Lung (tissue), 12 donors: ENCODE results near the gene IQCH. TPM values are rescaled to one million over a fixed set of nuclear protein-coding genes. Genes with fewer than 3 reads are reported as not detected.

ENCODE experiments used
- ATAC-seq: fragments of 200-7000 bp; cut with Tn5 transposase; one replicate; pipeline ENCODE4 v1.9.1; 2020; ENCODE audit warnings: moderate number of reproducible peaks; ENCODE audit not compliant: insufficient read depth, low FRiP score
- DNase-seq, 3 donors: peaks; one replicate each; pipeline ENCODE4 v3.0.0-alpha.2; 2013 to 2017
- H3K27ac ChIP-seq, 2 donors: one replicate each; pipeline ENCODE4 v1.5.1; 2013; ENCODE audit warnings: mild to moderate bottlenecking in 2 of 2, moderate library complexity in 2 of 2, control low read depth in 1 of 2, inconsistent platforms in 1 of 2, low read depth in 1 of 2, low read length in 1 of 2
- H3K27me3 ChIP-seq, 3 donors: one replicate each; pipeline ENCODE4 v1.5.1; 2013; ENCODE audit warnings: low read length in 2 of 3; ENCODE audit not compliant: control insufficient read depth in 3 of 3, insufficient read depth in 3 of 3
- H3K36me3 ChIP-seq, 4 donors: one replicate each; pipeline ENCODE4 v1.5.1; 2013; ENCODE audit warnings: low read length in 4 of 4, mild to moderate bottlenecking in 1 of 4, moderate library complexity in 1 of 4; ENCODE audit not compliant: control insufficient read depth in 4 of 4, insufficient read depth in 4 of 4
- H3K4me1 ChIP-seq, 5 donors: one replicate each; pipeline ENCODE4 v1.5.1; 2013; ENCODE audit warnings: low read length in 5 of 5, mild to moderate bottlenecking in 2 of 5, moderate library complexity in 1 of 5; ENCODE audit not compliant: control insufficient read depth in 5 of 5, insufficient read depth in 5 of 5
- H3K4me3 ChIP-seq: one replicate; pipeline ENCODE4 v1.5.1; 2013; ENCODE audit warnings: mild to moderate bottlenecking, control low read depth, moderate library complexity
- H3K9ac ChIP-seq, 2 donors: one replicate each; pipeline ENCODE4 v1.5.1; 2013; ENCODE audit warnings: low read length in 2 of 2, control low read depth in 1 of 2; ENCODE audit not compliant: insufficient read depth in 1 of 2
- H3K9me3 ChIP-seq, 4 donors: one replicate each; pipeline ENCODE4 v1.5.1; 2013; ENCODE audit warnings: low read length in 3 of 4, mild to moderate bottlenecking in 1 of 4, moderate library complexity in 1 of 4; ENCODE audit not compliant: control insufficient read depth in 4 of 4, insufficient read depth in 3 of 4
- CTCF ChIP-seq: IDR thresholded peaks from 2 replicates; pipeline ENCODE4 v1.5.1; 2012; ENCODE audit warnings: mild to moderate bottlenecking; ENCODE audit errors: control extremely low read depth, extremely low read depth
- WGBS, 2 donors: extraction: QIAGEN DNeasy Blood & Tissue Kit; methylation state at CpG; one replicate each; pipeline ENCODE4 v1.1.7; 2013; 5-methylcytosine and 5-hydroxymethylcytosine counted together
- polyA plus RNA-seq, 2 donors: library from polyadenylated mRNA; stranded (reverse); fragments of 200-250 nt; gene quantifications; one replicate each; pipeline ENCODE4 v1.2.1, GENCODE V29; 2013
- total RNA-seq, 2 donors: library from RNA; depleted of rRNA in 1 of 2; stranded (reverse); fragments of >200 nt in 1 of 2; gene quantifications; one replicate each; pipeline ENCODE4 v1.2.1, GENCODE V29; 2014 to 2021
- donor health status: control.
- donor health status: control.
- donor health status: Bipolar disorder and iron deficiency.
- donor health status: healthy.
- donor health status: DM: yes; HTN: yes; CAD: no.

The IQCH gene
- total and polyA plus RNA-seq, 4 donors: 1.1 to 10.5 (median 4.5) TPM

- H3K9me3 ChIP-seq: no peaks in the 10 kb centered on the region
- peaks cover 0 to 7% (median 2%) of the 10 kb centered on the region in 4 donors for H3K36me3 ChIP-seq
- ATAC-seq (no peak), DNase-seq (no peak)
- H3K4me3 ChIP-seq: no peak overlapping the region
- no peaks in the 10 kb centered on the region for H3K27me3 ChIP-seq
- TF ChIP-seq CTCF: no peak
- WGBS, 2 donors: 99% methylated on average over 2 of the region's 2 CpGs
- H3K4me1 ChIP-seq: no peaks in the 10 kb centered on the region
- no peak overlapping the region for H3K27ac ChIP-seq
- no peak overlapping the region for H3K9ac ChIP-seq
Observed at GRCh38 chr15:67225336-67225735, 29.2 kb upstream of the IQCH start.

- Histone ChIP-seq H3K27ac (no peak overlapping the region), H3K9ac (no peak overlapping the region), H3K27me3 (no peaks in the 10 kb centered on the region), H3K4me3 (no peak overlapping the region), H3K4me1 (no peaks in the 10 kb centered on the region), H3K36me3 (peaks cover 3 to 17% (median 10%) of the 10 kb centered on the region in 4 donors), H3K9me3 (no peaks in the 10 kb centered on the region)
- ATAC-seq (no peak), DNase-seq (no peak)
- no peak for TF ChIP-seq CTCF
- 96 to 100% methylated on average over 1 of the region's 1 CpG for WGBS, 2 donors
Observed at GRCh38 chr15:67227431-67227830, 27.2 kb upstream of the IQCH start.

- peaks cover 3 to 19% (median 11%) of the 10 kb centered on the region in 4 donors for H3K36me3 ChIP-seq
- no peaks in the 10 kb centered on the region for H3K9me3 ChIP-seq
- ATAC-seq (no peak), DNase-seq (no peak)
- 81 to 95% methylated on average over 1 of the region's 1 CpG for WGBS, 2 donors
- no peaks in the 10 kb centered on the region for H3K4me1 ChIP-seq
- no peak overlapping the region for H3K4me3 ChIP-seq
- TF ChIP-seq CTCF: no peak
- H3K27ac ChIP-seq: no peak overlapping the region
- no peaks in the 10 kb centered on the region for H3K27me3 ChIP-seq
- no peak overlapping the region for H3K9ac ChIP-seq
Observed at GRCh38 chr15:67227846-67228245, 26.7 kb upstream of the IQCH start.

GRCh38 chr15:67228286-67228685 is 26.3 kb upstream of the IQCH start:
- H3K27ac ChIP-seq: no peak overlapping the region
- no peak overlapping the region for H3K4me3 ChIP-seq
- WGBS, 2 donors: 41 to 61% methylated on average over 1 of the region's 1 CpG
- no peak for TF ChIP-seq CTCF
- DNase-seq (no peak), ATAC-seq (no peak)
- H3K9ac ChIP-seq: no peak overlapping the region
- H3K27me3 ChIP-seq: no peaks in the 10 kb centered on the region
- H3K4me1 ChIP-seq: no peaks in the 10 kb centered on the region
- H3K9me3 ChIP-seq: no peaks in the 10 kb centered on the region
- H3K36me3 ChIP-seq: peaks cover 3 to 22% (median 11%) of the 10 kb centered on the region in 4 donors
